AG09309 (cell line): ENCODE data around the gene ARL8B.

ENCODE experiments used
- DNase-seq: peaks from one replicate; pipeline ENCODE4 v3.0.0-alpha.2; 2010; ENCODE audit warnings: low read depth
- H3K4me3 ChIP-seq: 2 replicates; pipeline ENCODE4 v1.5.1; 2011; ENCODE audit warnings: mild to moderate bottlenecking, low read depth, low read length, moderate library complexity; ENCODE audit not compliant: control insufficient read depth
- TF ChIP-seq, protein P1 (sequence below): IDR thresholded peaks from 2 replicates; pipeline ENCODE4 v1.5.1; 2011; ENCODE audit warnings: mild to moderate bottlenecking, low read depth, low read length, inconsistent platforms; ENCODE audit not compliant: insufficient read depth, control insufficient read depth; ENCODE audit errors: missing control alignments

The ARL8B gene

DNA sequence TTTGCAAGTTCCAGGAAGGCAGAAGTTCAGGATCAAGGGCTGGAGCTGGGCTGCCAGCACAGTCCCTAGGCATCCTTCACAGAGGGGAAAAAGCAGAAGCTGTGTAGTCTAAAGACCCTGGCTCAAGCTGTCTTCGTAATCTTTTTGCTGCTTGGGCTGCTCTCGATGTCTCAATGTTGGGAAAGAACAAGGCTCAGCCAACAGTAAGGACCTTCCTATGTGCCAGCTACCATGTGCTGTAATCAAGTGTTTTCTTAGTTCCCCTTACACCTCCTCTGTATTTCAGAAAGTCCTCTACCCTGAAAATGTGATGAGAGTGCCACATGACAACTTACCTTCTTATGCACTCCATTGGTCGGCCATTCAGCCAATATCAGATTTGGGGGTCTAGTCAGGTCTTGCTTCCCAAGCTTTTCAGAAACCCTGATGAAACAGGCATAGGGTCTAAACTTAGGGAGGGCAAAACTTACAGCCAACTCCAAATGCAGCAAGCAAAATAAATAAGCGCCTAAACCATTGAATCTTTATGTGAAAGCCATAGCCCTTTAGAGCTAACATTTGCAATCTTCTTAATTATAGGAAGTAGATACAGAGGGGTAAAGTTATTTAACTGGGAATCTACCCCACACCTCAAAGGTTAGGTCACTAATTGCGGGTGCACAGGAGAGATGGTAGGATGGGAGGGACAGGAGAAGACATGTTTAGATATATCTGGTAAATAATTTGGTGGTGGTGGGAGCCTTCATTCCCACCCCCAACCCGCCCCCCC, 64.2 kb downstream of the ARL8B start:
- DNase-seq = no peak
- TF ChIP-seq, protein P1, sequence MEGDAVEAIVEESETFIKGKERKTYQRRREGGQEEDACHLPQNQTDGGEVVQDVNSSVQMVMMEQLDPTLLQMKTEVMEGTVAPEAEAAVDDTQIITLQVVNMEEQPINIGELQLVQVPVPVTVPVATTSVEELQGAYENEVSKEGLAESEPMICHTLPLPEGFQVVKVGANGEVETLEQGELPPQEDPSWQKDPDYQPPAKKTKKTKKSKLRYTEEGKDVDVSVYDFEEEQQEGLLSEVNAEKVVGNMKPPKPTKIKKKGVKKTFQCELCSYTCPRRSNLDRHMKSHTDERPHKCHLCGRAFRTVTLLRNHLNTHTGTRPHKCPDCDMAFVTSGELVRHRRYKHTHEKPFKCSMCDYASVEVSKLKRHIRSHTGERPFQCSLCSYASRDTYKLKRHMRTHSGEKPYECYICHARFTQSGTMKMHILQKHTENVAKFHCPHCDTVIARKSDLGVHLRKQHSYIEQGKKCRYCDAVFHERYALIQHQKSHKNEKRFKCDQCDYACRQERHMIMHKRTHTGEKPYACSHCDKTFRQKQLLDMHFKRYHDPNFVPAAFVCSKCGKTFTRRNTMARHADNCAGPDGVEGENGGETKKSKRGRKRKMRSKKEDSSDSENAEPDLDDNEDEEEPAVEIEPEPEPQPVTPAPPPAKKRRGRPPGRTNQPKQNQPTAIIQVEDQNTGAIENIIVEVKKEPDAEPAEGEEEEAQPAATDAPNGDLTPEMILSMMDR = no peak
- H3K4me3 ChIP-seq = peak overlapping the region; percentile 54

DNA sequence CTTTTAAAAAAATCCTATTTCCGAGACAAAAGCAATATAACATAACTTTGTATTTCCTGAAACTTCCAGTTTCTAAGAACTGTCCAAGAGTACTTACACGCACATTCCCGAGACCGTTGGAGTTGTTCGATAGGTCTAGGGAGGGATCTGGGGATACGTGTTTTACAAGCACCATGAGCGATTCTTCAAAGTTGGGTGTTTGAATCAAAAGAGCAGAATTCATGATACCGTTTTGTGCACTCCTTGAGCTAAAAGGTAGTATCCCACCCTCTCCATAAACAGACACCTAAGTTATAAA, 64.7 kb downstream of the ARL8B start:
- no peak for DNase-seq
- H3K4me3 ChIP-seq = peak overlapping the region; percentile 54

DNA sequence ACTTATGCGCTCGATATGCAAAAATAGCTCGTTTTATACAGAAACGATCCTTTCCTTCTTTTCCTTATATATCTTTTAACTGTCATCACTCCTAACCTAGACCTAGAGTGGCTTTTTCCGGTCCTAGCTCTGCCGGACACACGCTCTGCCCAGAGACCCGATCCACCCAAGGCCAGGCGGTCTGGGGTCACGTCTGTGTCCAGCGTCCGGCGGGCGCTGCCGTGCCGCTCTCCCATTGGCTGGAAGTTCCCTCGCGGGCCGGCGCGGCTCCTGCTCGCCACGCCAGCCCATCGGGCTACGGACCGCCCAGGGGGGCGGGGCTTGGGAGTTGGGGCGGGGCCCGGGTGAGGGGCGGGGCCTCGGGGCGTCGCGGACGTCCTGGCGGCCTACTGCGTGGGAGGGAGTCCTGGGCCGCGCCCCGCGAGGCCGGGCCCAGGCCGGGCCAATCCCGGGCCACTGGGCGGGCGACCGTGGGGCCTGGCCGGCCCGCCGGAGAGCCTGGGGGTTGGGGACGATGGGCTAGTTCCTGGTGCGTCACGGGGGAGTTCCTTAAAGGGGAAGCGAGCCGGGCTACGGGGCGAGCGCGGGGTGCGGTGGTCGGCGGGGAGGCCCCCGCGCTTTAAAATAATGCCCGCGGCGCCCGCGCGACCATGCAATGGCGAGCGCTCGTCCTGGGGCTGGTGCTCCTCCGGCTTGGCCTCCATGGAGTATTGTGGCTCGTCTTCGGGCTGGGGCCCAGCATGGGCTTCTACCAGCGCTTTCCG, 65.2 kb downstream of the ARL8B start, which contains the start of gene EDEM1:
Gene EDEM1 (plus strand): TSS at position 552 of the 764 bp plus-strand sequence. CDS start 99 bp downstream, at position 651.
- TF ChIP-seq, protein P1 = no peak
- H3K4me3 ChIP-seq = peak within 1 kb of the TSS; percentile 75
- peak; percentile 80 for DNase-seq

More for the DNA sequence above, 64.7 kb downstream of the ARL8B start:
- TF ChIP-seq, protein P1 = no peak

DNA sequence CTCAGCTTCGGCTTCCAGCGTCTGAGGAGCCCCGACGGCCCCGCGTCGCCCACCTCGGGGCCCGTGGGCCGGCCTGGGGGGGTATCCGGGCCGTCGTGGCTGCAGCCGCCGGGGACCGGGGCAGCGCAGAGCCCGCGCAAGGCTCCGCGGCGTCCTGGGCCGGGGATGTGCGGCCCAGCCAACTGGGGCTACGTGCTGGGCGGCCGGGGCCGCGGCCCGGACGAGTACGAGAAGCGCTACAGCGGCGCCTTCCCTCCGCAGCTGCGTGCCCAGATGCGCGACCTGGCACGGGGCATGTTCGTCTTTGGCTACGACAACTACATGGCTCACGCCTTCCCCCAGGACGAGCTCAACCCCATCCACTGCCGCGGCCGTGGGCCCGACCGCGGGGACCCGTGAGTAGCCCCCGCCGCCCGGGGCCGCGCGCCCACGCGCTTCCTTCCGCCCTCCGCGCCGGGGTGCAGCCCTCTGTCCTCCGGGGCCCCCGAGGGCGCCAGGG, 65.9 kb downstream of the ARL8B start:
- DNase-seq = no peak
- TF ChIP-seq, protein P1 = no peak
- peak overlapping the region; percentile 75 for H3K4me3 ChIP-seq

DNA sequence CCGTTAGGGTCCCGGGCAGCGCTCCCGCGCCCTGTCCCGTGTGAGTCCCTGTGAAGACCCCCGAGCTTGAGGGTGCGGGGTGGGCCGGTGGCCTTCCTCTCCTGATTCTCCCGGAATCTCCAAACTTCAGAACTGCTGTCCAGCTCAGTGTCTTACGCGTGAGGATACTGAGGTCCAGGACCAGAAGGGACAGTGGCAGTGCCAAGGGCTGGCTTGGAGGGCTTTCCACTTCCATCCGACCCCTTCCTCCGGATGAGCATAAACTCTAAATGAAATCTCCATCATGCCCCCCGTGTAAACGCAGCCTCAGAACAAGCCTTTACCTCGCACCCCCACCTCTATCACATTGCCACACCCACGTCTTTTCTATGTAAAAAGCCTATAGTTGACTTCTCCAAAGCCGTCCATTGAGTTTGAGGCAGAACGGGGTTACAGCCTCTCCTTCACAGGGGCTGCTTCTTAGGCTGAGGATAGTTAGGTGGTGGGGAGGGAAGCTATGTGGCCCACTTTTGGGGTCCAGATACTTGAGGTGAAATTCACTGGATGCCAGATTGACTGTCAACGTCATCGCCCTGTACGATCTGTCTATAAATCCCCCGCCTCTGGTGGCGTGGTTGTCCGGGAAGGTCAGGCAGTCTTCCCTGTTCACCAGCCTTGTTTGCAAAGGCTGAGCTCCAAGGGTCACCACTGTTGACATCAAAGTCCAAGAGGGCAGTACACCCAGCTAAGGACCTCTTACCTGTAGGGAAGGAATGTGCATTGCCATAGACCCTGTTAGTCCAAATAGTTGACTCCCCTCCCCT, 66.5 kb downstream of the ARL8B start:
- H3K4me3 ChIP-seq = peak overlapping the region; percentile 75
- DNase-seq = no peak
- TF ChIP-seq, protein P1 = no peak

DNA sequence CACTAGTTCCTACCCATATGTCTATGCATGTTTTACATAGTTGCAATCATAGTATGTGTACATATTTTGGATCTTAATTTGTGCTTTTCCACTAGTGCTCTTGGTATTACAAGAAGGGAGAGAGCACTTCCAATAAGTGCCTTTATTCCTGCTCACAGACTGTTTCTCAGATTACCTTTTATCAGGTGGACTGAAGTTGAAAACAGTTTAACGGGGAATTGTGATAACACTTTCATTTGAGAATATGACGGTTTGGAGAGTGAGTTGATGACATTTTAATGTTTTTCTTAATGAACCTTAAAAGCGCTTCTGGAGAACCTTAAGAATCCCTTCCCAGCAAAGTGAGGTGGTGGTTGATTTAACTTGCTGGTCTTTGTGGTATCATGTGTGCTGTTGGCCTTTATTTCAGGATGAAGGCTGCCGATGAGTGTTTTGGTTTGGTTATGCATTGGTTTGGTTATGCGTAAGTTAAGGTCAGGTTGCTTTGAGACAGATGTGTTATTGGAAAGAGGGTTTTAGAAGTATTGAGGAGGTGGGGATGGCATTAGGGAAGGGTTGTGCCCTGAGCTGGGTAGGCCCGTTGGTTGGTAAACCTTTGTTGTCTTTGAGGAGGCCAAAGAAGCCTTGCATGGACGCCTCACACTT, 68.2 kb downstream of the ARL8B start:
- no peak overlapping the region for H3K4me3 ChIP-seq
- TF ChIP-seq, protein P1 = no peak
- DNase-seq = no peak
